Heart left ventricle (tissue), 16 donors: ENCODE data around the gene SEC14L2. TPM values are rescaled to one million over a fixed set of nuclear protein-coding genes. Genes with fewer than 3 reads are reported as not detected.

ENCODE experiments used
- ATAC-seq, 4 donors: fragments of 200-7000 bp; cut with Tn5 transposase; one replicate each; pipeline ENCODE4 v1.9.1; 2020 to 2022; ENCODE audit warnings: moderate library complexity in 4 of 4, mild to moderate bottlenecking in 3 of 4, moderate number of reproducible peaks in 1 of 4
- DNase-seq, 5 donors: peaks; one replicate each; pipeline ENCODE4 v3.0.0-alpha.2; 2020
- H3K27ac ChIP-seq, 12 donors: fragments of 200-600 bp; sonication (generic) in 4 of 12; one replicate each; pipeline versions ENCODE4 v1.5.0 to v1.8.0; 2016 to 2022; ENCODE audit warnings: mild to moderate bottlenecking in 2 of 12
- H3K27me3 ChIP-seq, 9 donors: fragments of 200-600 bp; sonication (generic) in 2 of 9; one replicate each; pipeline versions ENCODE4 v1.5.1 to v1.8.0; 2016 to 2022; ENCODE audit warnings: mild to moderate bottlenecking in 3 of 9
- H3K36me3 ChIP-seq, 9 donors: fragments of 200-600 bp; sonication (generic) in 2 of 9; one replicate each; pipeline versions ENCODE4 v1.5.0 to v1.8.0; 2018 to 2022; ENCODE audit warnings: mild to moderate bottlenecking in 2 of 9
- H3K4me1 ChIP-seq, 12 donors: fragments of 200-600 bp; sonication (generic) in 4 of 12; one replicate each; pipeline versions ENCODE4 v1.5.0 to v1.8.0; 2016 to 2022; ENCODE audit warnings: mild to moderate bottlenecking in 3 of 12
- H3K4me3 ChIP-seq, 12 donors: fragments of 200-600 bp; sonication (generic) in 4 of 12; one replicate each; pipeline versions ENCODE4 v1.5.0 to v1.8.0; 2017 to 2022; ENCODE audit warnings: mild to moderate bottlenecking in 9 of 12, moderate library complexity in 4 of 12
- H3K9me3 ChIP-seq, 12 donors: fragments of 200-600 bp; sonication (generic) in 4 of 12; one replicate each; pipeline versions ENCODE4 v1.5.0 to v1.8.0; 2016 to 2022; ENCODE audit warnings: mild to moderate bottlenecking in 1 of 12
- CTCF ChIP-seq, 12 donors: fragments of 200-600 bp; sonication (generic) in 4 of 12; IDR thresholded peaks; one replicate each; pipeline versions ENCODE4 v1.5.0 to v1.8.0; 2018 to 2022; ENCODE audit warnings: antibody characterized with exemption in 12 of 12, mild to moderate bottlenecking in 5 of 12
- POLR2A ChIP-seq, 2 donors: fragments of 450-650 bp; IDR thresholded peaks; one replicate each; pipeline ENCODE4 v1.6.1; 2017; ENCODE audit warnings: antibody characterized with exemption in 2 of 2, mild to moderate bottlenecking in 2 of 2, moderate library complexity in 2 of 2
- WGBS, 4 donors: extraction: QIAGEN DNeasy Blood & Tissue Kit in 2 of 4; methylation state at CpG; one replicate each; pipeline versions ENCODE4 v1.1.5 to v1.1.7; 2013 to 2018; 5-methylcytosine and 5-hydroxymethylcytosine counted together
- intact Hi-C, 10 donors: fragments of 100-400 bp; cut with DNase I; formaldehyde crosslinking; loops; one replicate each; pipeline versions ENCODE4 v1.11.1 to v1.14.2; 2022
- polyA plus RNA-seq, 2 donors: library from polyadenylated mRNA; stranded (reverse); fragments of 200-250 nt; gene quantifications; one replicate each; pipeline ENCODE4 v1.2.3, GENCODE V29; 2013
- total RNA-seq, 9 donors: library from RNA; depleted of rRNA in 2 of 9; stranded (reverse); fragments of >200 nt in 2 of 9; fragmentation: NEBNext Ultra II Directional in 3 of 9; extraction: Animal tissue kit (Norgen Biotek cat#: 25700) in 3 of 9; gene quantifications; one replicate each; pipeline versions ENCODE4 v1.1.0 to v1.2.4, GENCODE V29; 2016 to 2023
- donor health status: ischemic (EF 13 %, LVEDD 7.1; RV severe dilation, severe dysfunction).
- donor health status: healthy with polysubstance abuse.
- donor health status: DM: no; HTN: yes; CAD: no.
- donor health status: DM: no; HTN: no; CAD: no.
- donor health status: ischemic (EF 25% LVEDD 6.9; RV normal size, moderate dysfunction).
- donor health status: ischemic (EF 25% LVEDD 5.7; RV mildly dilated, moderate dysfunction).
- donor health status: healthy.
- donor health status: DM: yes; HTN: yes; CAD: no.
- donor health status: ischemic (EF 35%, LVEDD 5.7; RV mildly dilated, moderate dysfunction).
- donor health status: nonischemic (EF 11% LVEDD 7.7; RV severe dilation, severe dysfunction).
- donor health status: DM: yes; HTN: yes; CAD: no.
- donor health status: PGD.
- donor health status: ischemic (EF 29% LVEDD 5.4; RV normal size, mild dysfunction).
- donor health status: nonischemic (EF 23%, LVEDD 6.1; RV moderate dilation, normal function).

The SEC14L2 gene
- total and polyA plus RNA-seq, 11 donors, result 0.30 to 11.2 (median 1.6) TPM

- 86 to 96% (median 92%) methylated on average over 2 of the region's 2 CpGs for WGBS, 4 donors
- no peak for TF ChIP-seq CTCF (IDR thresholded peaks at IDR 0.05)
- TF ChIP-seq POLR2A (IDR thresholded peaks at IDR 0.05), result no peak
- Histone ChIP-seq H3K4me3 (no peak overlapping the region), H3K27ac (no peak overlapping the region), H3K4me1 (peaks cover 0 to 11% (median 0%) of the 10 kb centered on the region in 12 donors), H3K9me3 (no peaks in the 10 kb centered on the region), H3K36me3 (peaks cover 0 to 78% (median 51%) of the 10 kb centered on the region in 9 donors), H3K27me3 (no peaks in the 10 kb centered on the region)
- intact Hi-C loops, result no loop called here
- ATAC-seq, result no peak
- no peak for DNase-seq
Observed at GRCh38 chr22:30416403-30416802, 19.6 kb downstream of the SEC14L2 start.

GRCh38 chr22:30416837-30417236 is 20.0 kb downstream of the SEC14L2 start:
- TF ChIP-seq CTCF (IDR thresholded peaks at IDR 0.05) (no peak), POLR2A (IDR thresholded peaks at IDR 0.05) (no peak)
- Histone ChIP-seq H3K4me1 (peaks cover 0 to 15% (median 1%) of the 10 kb centered on the region in 12 donors), H3K9me3 (no peaks in the 10 kb centered on the region), H3K27ac (no peak overlapping the region), H3K36me3 (peaks cover 0 to 76% (median 51%) of the 10 kb centered on the region in 9 donors), H3K27me3 (no peaks in the 10 kb centered on the region), H3K4me3 (no peak overlapping the region)
- intact Hi-C loops, result no loop called here
- WGBS, 4 donors, result 70 to 82% (median 74%) methylated on average over 1 of the region's 1 CpG
- no peak for DNase-seq
- no peak for ATAC-seq

GRCh38 chr22:30420347-30421125 is 23.7 kb downstream of the SEC14L2 start:
- H3K4me1 ChIP-seq, result peaks cover 4 to 43% (median 27%) of the 10 kb centered on the region in 12 donors
- no peak for TF ChIP-seq CTCF (IDR thresholded peaks at IDR 0.05)
- no peak for TF ChIP-seq POLR2A (IDR thresholded peaks at IDR 0.05)
- intact Hi-C loops, result loop anchor here in 3 of 10 donors (10.0 kb wide), 2 partner anchors 164 to 184 kb away; partner anchors contain the start of gene TCN2 (in 2 of the 3)
- no peaks in the 10 kb centered on the region for H3K9me3 ChIP-seq
- no peaks in the 10 kb centered on the region for H3K27me3 ChIP-seq
- H3K27ac ChIP-seq, result peak overlapping the region in 1 of 12 donors; percentile 40
- WGBS, 4 donors, result 81 to 86% (median 83%) methylated on average over 6 of the region's 6 CpGs
- no peak for DNase-seq
- no peak for ATAC-seq
- no peak overlapping the region for H3K4me3 ChIP-seq
- peaks cover 0 to 60% (median 44%) of the 10 kb centered on the region in 9 donors for H3K36me3 ChIP-seq

GRCh38 chr22:30421695-30422480 is 25.1 kb downstream of the SEC14L2 start:
- no peak for DNase-seq
- intact Hi-C loops, result loop anchor here in 3 of 10 donors (10.0 kb wide), 2 partner anchors 163 to 183 kb away; partner anchors contain the start of gene TCN2 (in 2 of the 3)
- TF ChIP-seq POLR2A (IDR thresholded peaks at IDR 0.05) (no peak), CTCF (IDR thresholded peaks at IDR 0.05) (no peak)
- peak overlapping the region in 5 of 12 donors; percentile 68 to 88 (median 71) for H3K4me3 ChIP-seq
- H3K27ac ChIP-seq, result peak overlapping the region in 10 of 12 donors; percentile 89 to 99 (median 97)
- no peak for ATAC-seq
- H3K4me1 ChIP-seq, result peaks cover 4 to 54% (median 33%) of the 10 kb centered on the region in 12 donors
- no peaks in the 10 kb centered on the region for H3K9me3 ChIP-seq
- WGBS, 4 donors, result 64 to 70% (median 66%) methylated on average over 8 of the region's 8 CpGs
- no peaks in the 10 kb centered on the region for H3K27me3 ChIP-seq
- H3K36me3 ChIP-seq, result peaks cover 0 to 46% (median 31%) of the 10 kb centered on the region in 9 donors
